HG02840 (cell line): Measurements from ENCODE around the gene TMPRSS7.

ENCODE experiments used
- ATAC-seq: cut with Tn5 transposase; IDR thresholded peaks from one replicate; pipeline ENCODE4 v1.9.1; 2021; ENCODE audit warnings: mild to moderate bottlenecking, moderate library complexity, moderate number of reproducible peaks; ENCODE audit not compliant: unreplicated experiment, low FRiP score

The TMPRSS7 gene

GRCh38 chr3:112124907-112125607 is 90.5 kb downstream of the TMPRSS7 start:
- ATAC-seq = no peak

- no peak for ATAC-seq
Measured at GRCh38 chr3:112126511-112126911, 92.0 kb downstream of the TMPRSS7 start.

- no peak for ATAC-seq
Measured at GRCh38 chr3:112127522-112128494, 93.3 kb downstream of the TMPRSS7 start.

- ATAC-seq = peak; percentile 35
Measured at GRCh38 chr3:112128843-112129727, 94.5 kb downstream of the TMPRSS7 start.

- no peak for ATAC-seq
Measured at GRCh38 chr3:112129925-112130637, 95.5 kb downstream of the TMPRSS7 start.

DNA sequence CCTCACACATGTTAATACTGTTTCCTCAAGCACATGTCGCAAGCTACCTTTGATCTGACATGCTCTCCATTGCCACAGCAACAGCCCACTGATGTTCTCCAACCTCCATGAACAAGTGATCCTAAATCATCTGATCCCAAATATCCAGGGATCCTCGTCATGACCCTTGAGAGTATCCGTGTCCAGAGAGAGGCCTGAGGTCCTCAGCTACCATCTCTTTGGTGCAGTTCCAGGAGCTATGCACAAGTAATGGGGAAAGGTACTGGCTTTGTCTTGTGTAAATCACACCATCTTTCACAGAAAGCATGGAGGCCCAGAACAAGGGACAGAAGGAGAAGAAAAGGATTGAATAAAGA is 96.1 kb downstream of the TMPRSS7 start:
- ATAC-seq = no peak
